Stimulated activated CD8-positive, alpha-beta memory T cell treated with anti-CD3 and anti-CD28 coated beads, Interleukin-15, amount 100 ng/mL, for 4 hours (primary cell): ENCODE results near the gene RAD17.
A peak's percentile ranks its signal among the peaks of the same experiment; 100 is the strongest.
"Not testable (repeated sequence)": the region's sequence is repeated elsewhere in the genome, so short reads cannot be mapped to it uniquely, and the experiment has no call there.

Experiments used
- DNase-seq, 2 donors: peaks; one replicate each; pipeline ENCODE4 v3.0.0-alpha.2; 2020; ENCODE audit warnings: low read depth in 2 of 2

RAD17 gene

GRCh38 chr5:69374911-69375446 is 5.4 kb downstream of the RAD17 start:
- no peak for DNase-seq

- no peak for DNase-seq
Measured at GRCh38 chr5:69378376-69378775, 8.8 kb downstream of the RAD17 start.

GRCh38 chr5:69404659-69405330 is 35.2 kb downstream of the RAD17 start:
- DNase-seq: no peak

GRCh38 chr5:69414885-69415583 is 45.4 kb downstream of the RAD17 start, which contains the start of gene MARVELD2:
TSS of gene MARVELD2 (plus strand) at chr5:69415116. CDS start at chr5:69419386, 4,270 bp downstream.
- peak; percentile 4 to 7 for DNase-seq

- DNase-seq: no peak
Measured at GRCh38 chr5:69415584-69415958, 46.0 kb downstream of the RAD17 start.

GRCh38 chr5:69416180-69416579 is 46.6 kb downstream of the RAD17 start:
- no peak for DNase-seq

- DNase-seq: no peak
Measured at GRCh38 chr5:69416699-69417098, 47.1 kb downstream of the RAD17 start.

GRCh38 chr5:69418554-69418953 is 48.9 kb downstream of the RAD17 start:
- no peak for DNase-seq

GRCh38 chr5:69431424-69432303 is 62.0 kb downstream of the RAD17 start:
- no peak for DNase-seq

GRCh38 chr5:69432412-69433206 is 63.0 kb downstream of the RAD17 start:
- no peak for DNase-seq

GRCh38 chr5:69435276-69435884 is 65.8 kb downstream of the RAD17 start:
- not testable (repeated sequence) for DNase-seq

- DNase-seq: no peak
Measured at GRCh38 chr5:69444127-69444754, 74.6 kb downstream of the RAD17 start.

GRCh38 chr5:69449511-69449910 is 79.9 kb downstream of the RAD17 start:
- no peak for DNase-seq

GRCh38 chr5:69450116-69450515 is 80.5 kb downstream of the RAD17 start:
- DNase-seq: no peak

- not testable (repeated sequence) for DNase-seq
Measured at GRCh38 chr5:69450527-69450926, 80.9 kb downstream of the RAD17 start.

- DNase-seq: no peak
Measured at GRCh38 chr5:69451941-69452647, 82.5 kb downstream of the RAD17 start.

GRCh38 chr5:69453487-69453886 is 83.9 kb downstream of the RAD17 start:
- not testable (repeated sequence) for DNase-seq

GRCh38 chr5:69454460-69455249 is 85.0 kb downstream of the RAD17 start:
- DNase-seq: no peak
